Neural crest cell (in vitro differentiated cells): Measurements from ENCODE around the gene ATP12A. TPM values are rescaled to one million over a fixed set of nuclear protein-coding genes. Genes with fewer than 3 reads are reported as not detected.

ENCODE experiments used
- DNase-seq: peaks from one replicate; pipeline ENCODE4 v3.0.0; 2021; ENCODE audit warnings: low read depth, mixed read lengths, low spot score
- H3K27ac Mint-ChIP-seq: one replicate; pipeline ENCODE4 v1.8.0; 2021; ENCODE audit warnings: mild to moderate bottlenecking, mixed read lengths; ENCODE audit not compliant: unreplicated experiment
- H3K27me3 Mint-ChIP-seq: 2 replicates; pipeline ENCODE4 v1.8.0; 2021; ENCODE audit warnings: low read depth, mild to moderate bottlenecking, mixed read lengths
- H3K36me3 Mint-ChIP-seq: 2 replicates; pipeline ENCODE4 v1.8.0; 2021; ENCODE audit warnings: low read depth, mild to moderate bottlenecking, mixed read lengths
- H3K4me1 Mint-ChIP-seq: 2 replicates; pipeline ENCODE4 v1.8.0; 2021; ENCODE audit warnings: mixed read lengths
- H3K4me3 Mint-ChIP-seq: one replicate; pipeline ENCODE4 v1.8.0; 2021; ENCODE audit warnings: mild to moderate bottlenecking, mixed read lengths
- H3K9me3 Mint-ChIP-seq: 2 replicates; pipeline ENCODE4 v1.8.0; 2021; ENCODE audit warnings: mixed read lengths
- CTCF ChIP-seq: fragments of 200-600 bp; sonication (generic); conservative IDR thresholded peaks from 2 replicates; pipeline ENCODE4 v1.5.0; 2021; ENCODE audit warnings: antibody characterized with exemption, mild to moderate bottlenecking
- total RNA-seq: library from RNA; stranded (reverse); gene quantifications from 2 replicates; pipeline ENCODE4 v1.2.1, GENCODE V29; 2021

The ATP12A gene
- total RNA-seq, 1 donor from 2014 or later = 0.12 TPM

GRCh38 chr13:24709186-24709913, 29.1 kb downstream of the ATP12A start:
- Mint-ChIP-seq H3K36me3 (no peaks in the 10 kb centered on the region), H3K4me3 (no peak overlapping the region), H3K4me1 (no peaks in the 10 kb centered on the region), H3K27ac (no peak overlapping the region), H3K27me3 (no peaks in the 10 kb centered on the region), H3K9me3 (no peaks in the 10 kb centered on the region)
- DNase-seq = no peak
- TF ChIP-seq CTCF = no peak

DNA sequence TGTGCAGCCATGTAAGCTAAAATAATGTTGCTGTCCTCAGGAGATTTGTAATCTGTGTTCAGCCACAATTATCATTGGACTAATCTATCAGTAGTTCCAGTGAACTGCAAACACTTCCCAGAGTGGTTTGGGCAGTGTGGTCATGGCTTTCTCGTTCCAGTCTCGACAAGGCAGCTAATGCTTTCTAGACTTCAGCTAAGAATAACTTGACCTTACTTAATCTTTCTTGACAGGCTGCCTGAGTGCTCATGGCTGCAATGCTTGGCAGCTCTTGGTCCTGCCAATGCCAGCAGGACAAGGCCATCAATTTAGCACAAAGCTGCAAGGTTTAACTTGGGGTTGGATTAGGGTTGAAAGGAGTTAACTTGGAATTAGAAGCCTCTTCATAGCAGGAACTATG, 32.8 kb downstream of the ATP12A start:
- no peak for TF ChIP-seq CTCF
- no peak overlapping the region for H3K4me3 Mint-ChIP-seq
- no peaks in the 10 kb centered on the region for H3K9me3 Mint-ChIP-seq
- H3K27ac Mint-ChIP-seq = no peak overlapping the region
- peaks cover 9% of the 10 kb centered on the region for H3K4me1 Mint-ChIP-seq
- H3K27me3 Mint-ChIP-seq = no peaks in the 10 kb centered on the region
- no peak for DNase-seq
- H3K36me3 Mint-ChIP-seq = no peaks in the 10 kb centered on the region

GRCh38 chr13:24716011-24716410, 35.8 kb downstream of the ATP12A start:
- Mint-ChIP-seq H3K27ac (peak overlapping the region; percentile 81), H3K4me3 (no peak overlapping the region)
- no peak for TF ChIP-seq CTCF

DNA sequence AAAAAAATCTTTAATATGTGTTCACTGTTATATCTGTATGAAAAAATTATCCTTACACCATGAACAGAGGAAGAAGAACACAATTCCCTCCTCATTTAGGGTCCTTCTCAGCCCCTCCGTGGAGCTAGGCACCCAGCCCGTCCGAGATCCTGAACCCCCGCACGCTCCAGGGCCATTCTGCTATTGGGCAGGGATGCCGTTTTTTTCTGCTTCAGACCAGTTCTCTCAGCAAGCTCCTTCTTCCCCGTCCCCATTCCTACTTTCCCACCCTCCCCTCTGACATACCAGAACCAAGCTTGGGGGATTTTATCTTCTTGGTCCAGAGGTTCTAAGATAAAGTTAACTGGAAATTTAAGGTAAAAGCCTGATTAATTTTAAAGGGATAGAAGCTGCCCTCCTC, 36.2 kb downstream of the ATP12A start:
- H3K4me1 Mint-ChIP-seq = peaks cover 9% of the 10 kb centered on the region
- H3K27me3 Mint-ChIP-seq = peaks cover 6% of the 10 kb centered on the region
- no peak overlapping the region for H3K4me3 Mint-ChIP-seq
- no peak for TF ChIP-seq CTCF
- no peaks in the 10 kb centered on the region for H3K9me3 Mint-ChIP-seq
- no peaks in the 10 kb centered on the region for H3K36me3 Mint-ChIP-seq
- DNase-seq = no peak
- no peak overlapping the region for H3K27ac Mint-ChIP-seq

More at GRCh38 chr13:24716011-24716410, 35.8 kb downstream of the ATP12A start:
- Mint-ChIP-seq H3K36me3 (no peaks in the 10 kb centered on the region), H3K27me3 (peaks cover 6% of the 10 kb centered on the region), H3K4me1 (peaks cover 9% of the 10 kb centered on the region), H3K9me3 (no peaks in the 10 kb centered on the region)
- no peak for DNase-seq

- no peaks in the 10 kb centered on the region for H3K9me3 Mint-ChIP-seq
- no peak overlapping the region for H3K4me3 Mint-ChIP-seq
- peaks cover 9% of the 10 kb centered on the region for H3K4me1 Mint-ChIP-seq
- H3K27me3 Mint-ChIP-seq = peaks cover 6% of the 10 kb centered on the region
- TF ChIP-seq CTCF = no peak
- H3K36me3 Mint-ChIP-seq = no peaks in the 10 kb centered on the region
- DNase-seq = no peak
- no peak overlapping the region for H3K27ac Mint-ChIP-seq
Observed at GRCh38 chr13:24717217-24717616, 37.0 kb downstream of the ATP12A start.
